H1 (cell line): Measurements from ENCODE around the gene RAD51D. TPM values are rescaled to one million over a fixed set of nuclear protein-coding genes. Genes with fewer than 3 reads are reported as not detected.

Experiments
- BCL11A ChIP-seq, 2 experiments: IDR thresholded peaks; one replicate each; pipeline ENCODE4 v1.6.1; 2011; ENCODE audit warnings: low read depth in 2 of 2, low read length in 2 of 2, mild to moderate bottlenecking in 2 of 2
- CEBPB ChIP-seq: IDR thresholded peaks from 2 replicates; pipeline ENCODE4 v1.6.1; 2012; ENCODE audit warnings: low read depth, low read length
- EZH2 ChIP-seq: fragments of 200-600 bp; sonication (generic); IDR thresholded peaks from 2 replicates; pipeline ENCODE4 v1.7.1; 2012; ENCODE audit warnings: low read depth, mild to moderate bottlenecking, moderate library complexity, low read length, inconsistent platforms; ENCODE audit not compliant: severe bottlenecking
- MAX ChIP-seq: IDR thresholded peaks from 2 replicates; pipeline ENCODE4 v1.6.1; 2012; ENCODE audit warnings: inconsistent platforms
- SIX5 ChIP-seq: IDR thresholded peaks from 2 replicates; pipeline ENCODE4 v1.6.1; 2011; ENCODE audit warnings: mild to moderate bottlenecking, low read depth, low read length
- SUZ12 ChIP-seq: fragments of 200-600 bp; sonication (generic); IDR thresholded peaks from 2 replicates; pipeline ENCODE4 v1.6.1; 2012; ENCODE audit warnings: mild to moderate bottlenecking, inconsistent platforms, low read length, moderate library complexity, mixed read lengths
- TBP ChIP-seq: IDR thresholded peaks from 2 replicates; pipeline ENCODE4 v1.6.1; 2011; ENCODE audit warnings: low read depth, low read length, improper control_type of control experiment
- polyA plus RNA-seq, 7 experiments: library from polyadenylated mRNA; depleted of rRNA in 3 of 7; stranded (reverse) in 5 of 7; unstranded in 2 of 7; fragments of >200 nt in 5 of 7; fragments of 200-250 nt in 2 of 7; gene quantifications; 1 replicate in 5 of 7; 2 replicates in 1 of 7; 4 replicates in 1 of 7; pipeline versions ENCODE4 v1.2.1 to v1.2.3, GENCODE V29; 2011 to 2013; ENCODE audit warnings: missing spikeins in 2 of 7, mixed read lengths in 2 of 7
- total RNA-seq: library from RNA; stranded (reverse); fragmentation: NEBNext Ultra II Directional; extraction: Animal tissue kit (Norgen Biotek cat#: 25700); gene quantifications from 2 replicates; pipeline ENCODE4 v1.2.1, GENCODE V29; 2021

The RAD51D gene
- total and polyA plus RNA-seq, 2 of the 8 experiments (the other 6 are each of a cell fraction or from before 2014, with no cell fraction given): 10.2 to 12.9 TPM

GRCh38 chr17:35167666-35168065, 48.0 kb upstream of the RAD51D start (continued):
- TF ChIP-seq TBP (no peak), SUZ12 (no peak), EZH2 (no peak), BCL11A (IDR thresholded peaks at IDR 0.05; ENCODE audit: low read depth in 2 of 2, low read length in 2 of 2) (no peak), SIX5 (no peak), CEBPB (no peak), MAX (no peak)
